Neural progenitor cell (in vitro differentiated cells): ENCODE measurements around the gene DDX4.

Experiments
- EZH2 ChIP-seq: fragments of 200-600 bp; sonication (generic); IDR thresholded peaks from 2 replicates; pipeline ENCODE4 v1.6.1; 2017; ENCODE audit warnings: antibody characterized with exemption, mild to moderate bottlenecking, moderate library complexity
- EZH2phosphoT487 ChIP-seq: fragments of 200-600 bp; sonication (generic); IDR thresholded peaks from 2 replicates; pipeline ENCODE4 v1.6.1; 2017; ENCODE audit warnings: antibody characterized with exemption
- TF ChIP-seq, protein P1 (sequence below): fragments of 200-600 bp; sonication (generic); IDR thresholded peaks from 2 replicates; pipeline ENCODE4 v1.5.1; 2017; ENCODE audit warnings: antibody characterized with exemption, mild to moderate bottlenecking

GRCh38 chr5:55714339-55714738, 23.5 kb upstream of the DDX4 start:
- TF ChIP-seq, protein P1, sequence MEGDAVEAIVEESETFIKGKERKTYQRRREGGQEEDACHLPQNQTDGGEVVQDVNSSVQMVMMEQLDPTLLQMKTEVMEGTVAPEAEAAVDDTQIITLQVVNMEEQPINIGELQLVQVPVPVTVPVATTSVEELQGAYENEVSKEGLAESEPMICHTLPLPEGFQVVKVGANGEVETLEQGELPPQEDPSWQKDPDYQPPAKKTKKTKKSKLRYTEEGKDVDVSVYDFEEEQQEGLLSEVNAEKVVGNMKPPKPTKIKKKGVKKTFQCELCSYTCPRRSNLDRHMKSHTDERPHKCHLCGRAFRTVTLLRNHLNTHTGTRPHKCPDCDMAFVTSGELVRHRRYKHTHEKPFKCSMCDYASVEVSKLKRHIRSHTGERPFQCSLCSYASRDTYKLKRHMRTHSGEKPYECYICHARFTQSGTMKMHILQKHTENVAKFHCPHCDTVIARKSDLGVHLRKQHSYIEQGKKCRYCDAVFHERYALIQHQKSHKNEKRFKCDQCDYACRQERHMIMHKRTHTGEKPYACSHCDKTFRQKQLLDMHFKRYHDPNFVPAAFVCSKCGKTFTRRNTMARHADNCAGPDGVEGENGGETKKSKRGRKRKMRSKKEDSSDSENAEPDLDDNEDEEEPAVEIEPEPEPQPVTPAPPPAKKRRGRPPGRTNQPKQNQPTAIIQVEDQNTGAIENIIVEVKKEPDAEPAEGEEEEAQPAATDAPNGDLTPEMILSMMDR = no peak
- no peak for TF ChIP-seq EZH2phosphoT487
- no peak for TF ChIP-seq EZH2
